Measurements from ENCODE around the gene BCL7A.

DNA sequence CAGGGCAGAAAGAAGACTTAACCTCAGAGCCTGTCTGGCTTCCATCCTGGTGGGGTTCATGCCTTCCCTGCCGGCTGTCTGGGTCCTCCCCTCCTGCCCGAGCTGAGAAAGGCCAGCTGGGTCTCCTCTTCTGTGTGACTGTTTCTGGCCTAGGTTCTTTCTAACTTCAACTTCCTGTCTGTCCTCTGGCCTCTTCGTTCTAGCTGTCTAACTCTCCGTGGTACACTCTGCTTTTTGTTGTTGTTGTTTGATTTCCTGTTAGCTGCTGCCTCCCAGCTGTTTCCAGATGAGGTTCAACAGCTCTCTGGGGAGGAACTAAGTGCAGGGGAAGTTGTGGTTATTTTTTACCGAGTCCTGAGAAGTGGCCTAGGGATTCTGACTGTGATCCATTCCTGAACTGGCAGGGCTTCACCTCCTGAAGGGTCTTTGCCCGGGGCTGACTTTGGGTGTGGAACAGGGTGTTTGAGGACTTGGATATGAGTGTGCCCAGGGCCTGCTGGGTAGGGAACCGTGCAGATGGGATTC is 60.1 kb downstream of the BCL7A start:
- TF ChIP-seq, protein P1, sequence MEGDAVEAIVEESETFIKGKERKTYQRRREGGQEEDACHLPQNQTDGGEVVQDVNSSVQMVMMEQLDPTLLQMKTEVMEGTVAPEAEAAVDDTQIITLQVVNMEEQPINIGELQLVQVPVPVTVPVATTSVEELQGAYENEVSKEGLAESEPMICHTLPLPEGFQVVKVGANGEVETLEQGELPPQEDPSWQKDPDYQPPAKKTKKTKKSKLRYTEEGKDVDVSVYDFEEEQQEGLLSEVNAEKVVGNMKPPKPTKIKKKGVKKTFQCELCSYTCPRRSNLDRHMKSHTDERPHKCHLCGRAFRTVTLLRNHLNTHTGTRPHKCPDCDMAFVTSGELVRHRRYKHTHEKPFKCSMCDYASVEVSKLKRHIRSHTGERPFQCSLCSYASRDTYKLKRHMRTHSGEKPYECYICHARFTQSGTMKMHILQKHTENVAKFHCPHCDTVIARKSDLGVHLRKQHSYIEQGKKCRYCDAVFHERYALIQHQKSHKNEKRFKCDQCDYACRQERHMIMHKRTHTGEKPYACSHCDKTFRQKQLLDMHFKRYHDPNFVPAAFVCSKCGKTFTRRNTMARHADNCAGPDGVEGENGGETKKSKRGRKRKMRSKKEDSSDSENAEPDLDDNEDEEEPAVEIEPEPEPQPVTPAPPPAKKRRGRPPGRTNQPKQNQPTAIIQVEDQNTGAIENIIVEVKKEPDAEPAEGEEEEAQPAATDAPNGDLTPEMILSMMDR (conservative IDR thresholded peaks at IDR 0.05), result no peak
- no peak for TF ChIP-seq EZH2 (IDR thresholded peaks at IDR 0.05; ENCODE audit: low read depth)

Data from PC-9 (cell line).